ENCODE measurements around the gene CRY1.

CRY1 gene

DNA sequence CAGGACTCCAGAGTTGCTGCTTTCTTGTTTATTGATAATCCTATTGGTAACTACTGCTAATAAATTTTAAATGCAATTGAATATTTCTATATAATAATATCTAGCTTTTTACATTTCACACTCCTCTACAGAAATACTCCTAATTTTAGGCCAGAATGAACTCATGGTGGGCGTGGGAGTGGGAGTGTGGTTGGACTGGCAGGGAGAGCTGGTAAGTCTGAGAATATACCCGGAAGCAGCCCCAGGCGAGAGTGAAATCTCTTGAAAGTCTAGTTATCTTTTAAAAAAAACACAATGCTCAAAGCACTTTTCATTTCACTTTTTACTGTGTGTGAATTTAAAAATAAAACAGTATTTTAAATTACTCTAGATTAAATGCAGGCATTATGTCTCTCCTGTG is 132.9 kb downstream of the CRY1 start:
- H2AFZ ChIP-seq, result no peak overlapping the region
- no peak overlapping the region for H3K4me2 ChIP-seq (ENCODE audit: low read length)
- H3K27me3 ChIP-seq (ENCODE audit: control insufficient read depth, insufficient read depth, low read length), result no peaks in the 10 kb centered on the region
- peaks cover 5% of the 10 kb centered on the region for H3K4me1 ChIP-seq
- no peaks in the 10 kb centered on the region for H3K36me3 ChIP-seq (ENCODE audit: control insufficient read depth, insufficient read depth, low read length)
- no peak overlapping the region for H3K9ac ChIP-seq
- no peak overlapping the region for H3K4me3 ChIP-seq (ENCODE audit: low read depth, low read length)
- TF ChIP-seq CTCF (IDR thresholded peaks at IDR 0.05), result no peak
- no peaks in the 10 kb centered on the region for H3K9me3 ChIP-seq (ENCODE audit: control insufficient read depth, low read length)
- H3K79me2 ChIP-seq, result peaks cover 28% of the 10 kb centered on the region
- no peak overlapping the region for H3K27ac ChIP-seq

GRCh38 chr12:106957583-106957982 is 135.8 kb downstream of the CRY1 start:
- Histone ChIP-seq H3K27ac (no peak overlapping the region), H3K36me3 (ENCODE audit: control insufficient read depth, insufficient read depth, low read length) (no peaks in the 10 kb centered on the region), H2AFZ (no peak overlapping the region), H3K9ac (no peak overlapping the region), H3K9me3 (ENCODE audit: control insufficient read depth, low read length) (no peaks in the 10 kb centered on the region), H3K27me3 (ENCODE audit: control insufficient read depth, insufficient read depth, low read length) (no peaks in the 10 kb centered on the region), H3K4me2 (ENCODE audit: low read length) (peak overlapping the region; percentile 67), H3K79me2 (peaks cover 15% of the 10 kb centered on the region), H3K4me1 (peaks cover 5% of the 10 kb centered on the region), H3K4me3 (ENCODE audit: low read depth, low read length) (peak overlapping the region; percentile 87)
- no peak for TF ChIP-seq CTCF (IDR thresholded peaks at IDR 0.05)

DNA sequence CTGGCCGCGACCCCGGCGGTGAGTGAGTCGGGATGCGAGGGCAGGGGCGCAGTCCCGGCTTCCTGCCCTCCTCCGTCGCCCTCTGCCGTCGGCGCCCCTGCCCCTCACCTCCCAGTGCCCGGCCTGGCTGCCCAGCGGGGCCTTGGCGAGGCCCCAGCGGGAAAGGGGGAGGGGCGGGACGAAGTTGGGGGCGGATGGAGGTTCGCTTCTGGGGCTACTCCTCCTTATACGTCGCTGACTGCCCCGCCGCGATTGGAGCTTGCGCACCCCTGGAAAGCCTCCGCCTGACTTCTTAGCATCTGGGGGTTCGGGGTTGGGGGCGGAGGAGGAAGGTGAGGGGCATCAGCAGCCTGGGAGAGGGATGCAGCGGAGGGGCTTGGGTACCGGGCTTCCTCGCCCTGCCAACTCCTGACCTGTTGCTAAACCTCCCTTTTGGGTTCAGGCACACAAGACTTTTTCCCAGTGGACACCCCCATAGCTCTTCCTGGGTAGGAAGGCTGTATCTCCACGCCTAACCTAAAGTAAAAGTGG is 137.2 kb downstream of the CRY1 start:
- Histone ChIP-seq H3K4me2 (ENCODE audit: low read length) (peak overlapping the region; percentile 67), H3K27ac (peak overlapping the region; percentile 88), H3K9ac (peak overlapping the region; percentile 69), H3K9me3 (ENCODE audit: control insufficient read depth, low read length) (no peaks in the 10 kb centered on the region), H3K4me1 (peaks cover 5% of the 10 kb centered on the region), H2AFZ (peak overlapping the region; percentile 98), H3K4me3 (ENCODE audit: low read depth, low read length) (peak overlapping the region; percentile 87), H3K27me3 (ENCODE audit: control insufficient read depth, insufficient read depth, low read length) (no peaks in the 10 kb centered on the region), H3K79me2 (peaks cover 8% of the 10 kb centered on the region), H3K36me3 (ENCODE audit: control insufficient read depth, insufficient read depth, low read length) (no peaks in the 10 kb centered on the region)
- TF ChIP-seq CTCF (IDR thresholded peaks at IDR 0.05), result peak; percentile 21

- Histone ChIP-seq H3K79me2 (peaks cover 8% of the 10 kb centered on the region), H3K27me3 (ENCODE audit: control insufficient read depth, insufficient read depth, low read length) (no peaks in the 10 kb centered on the region), H3K9ac (peak within 1 kb of the TSS; percentile 69), H2AFZ (peak within 1 kb of the TSS; percentile 98), H3K36me3 (ENCODE audit: control insufficient read depth, insufficient read depth, low read length) (no peaks in the 10 kb centered on the region), H3K4me2 (ENCODE audit: low read length) (peak within 1 kb of the TSS; percentile 67), H3K4me1 (peaks cover 5% of the 10 kb centered on the region), H3K4me3 (ENCODE audit: low read depth, low read length) (peak within 1 kb of the TSS; percentile 87), H3K27ac (peak within 1 kb of the TSS; percentile 88), H3K9me3 (ENCODE audit: control insufficient read depth, low read length) (no peaks in the 10 kb centered on the region)
- no peak for TF ChIP-seq CTCF (IDR thresholded peaks at IDR 0.05)
Measured at GRCh38 chr12:106955377-106956047, 137.8 kb downstream of the CRY1 start, which contains the start of gene TMEM263. TSS of gene TMEM263 (plus strand) at chr12:106955907. CDS start at chr12:106967117, 11,210 bp downstream.
